ENCODE results near the gene CES2.
"Not testable (repeated sequence)": the region's sequence is repeated elsewhere in the genome, so short reads cannot be mapped to it uniquely, and the experiment has no call there.

CES2 gene

DNA sequence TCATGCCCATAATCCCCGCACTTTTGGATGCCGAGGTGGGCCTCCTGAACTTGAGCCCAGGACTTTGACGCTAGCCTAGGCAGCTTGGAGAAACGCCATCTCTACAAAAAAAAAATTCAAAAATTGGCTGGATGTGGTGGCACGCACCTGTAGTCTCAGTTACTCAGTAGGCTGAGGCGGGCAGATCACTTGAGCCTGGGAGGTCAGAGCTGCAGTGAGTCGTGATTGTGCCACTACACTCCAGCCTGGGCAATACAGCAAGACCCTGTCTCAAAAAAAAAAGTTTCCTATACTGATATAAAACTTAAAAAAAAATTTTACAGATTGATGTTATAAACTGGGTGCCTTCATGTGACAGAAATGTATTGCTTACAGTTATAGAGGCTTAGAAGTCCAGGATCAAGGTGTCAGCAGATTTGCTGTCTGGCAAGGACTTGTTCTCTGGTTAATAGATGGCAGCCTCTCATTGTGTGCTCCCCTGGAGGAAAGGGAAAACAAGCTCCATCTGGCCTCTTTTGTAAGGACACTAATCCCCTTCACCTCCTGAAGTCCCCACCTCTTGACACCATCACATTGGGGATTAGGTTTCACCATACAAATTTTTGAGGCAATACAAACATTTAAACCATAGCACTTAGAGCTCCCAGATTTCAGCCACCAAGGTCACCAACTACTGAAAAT, 17.3 kb downstream of the CES2 start:
- no peak for DNase-seq (ENCODE audit: low read depth in 2 of 3, low spot score in 1 of 3)

DNA sequence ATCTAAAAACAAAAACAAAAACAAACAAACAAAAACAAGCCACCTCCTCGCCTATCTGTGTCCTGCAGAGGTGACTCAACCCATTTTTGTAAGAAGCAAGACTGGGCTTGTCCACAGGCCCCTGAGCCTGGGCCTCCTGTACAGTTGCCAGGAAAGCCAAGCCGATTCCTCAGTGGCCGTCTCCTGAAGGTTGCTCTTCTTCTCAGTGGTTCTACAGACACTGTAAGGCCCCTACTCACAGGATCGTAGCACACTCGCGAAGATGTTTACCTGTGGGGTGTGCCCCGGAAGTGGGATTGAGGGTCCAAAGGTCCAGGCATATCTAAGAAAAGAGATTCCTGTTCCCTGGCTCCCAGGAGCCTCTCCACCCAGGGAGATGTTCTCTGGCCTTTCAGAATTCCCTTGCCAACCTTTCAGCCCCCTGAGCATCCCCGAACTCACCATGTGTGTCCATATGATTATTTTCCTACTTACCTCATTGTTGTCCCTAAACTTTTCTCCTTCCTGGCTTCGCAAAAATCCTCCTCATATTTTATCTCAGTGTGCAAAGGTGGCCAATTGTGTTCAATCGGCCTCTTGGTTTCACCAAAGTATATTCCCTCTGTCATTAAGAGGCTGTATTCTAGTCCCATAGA, 18.3 kb downstream of the CES2 start:
- DNase-seq (ENCODE audit: low read depth in 2 of 3, low spot score in 1 of 3), result no peak

DNA sequence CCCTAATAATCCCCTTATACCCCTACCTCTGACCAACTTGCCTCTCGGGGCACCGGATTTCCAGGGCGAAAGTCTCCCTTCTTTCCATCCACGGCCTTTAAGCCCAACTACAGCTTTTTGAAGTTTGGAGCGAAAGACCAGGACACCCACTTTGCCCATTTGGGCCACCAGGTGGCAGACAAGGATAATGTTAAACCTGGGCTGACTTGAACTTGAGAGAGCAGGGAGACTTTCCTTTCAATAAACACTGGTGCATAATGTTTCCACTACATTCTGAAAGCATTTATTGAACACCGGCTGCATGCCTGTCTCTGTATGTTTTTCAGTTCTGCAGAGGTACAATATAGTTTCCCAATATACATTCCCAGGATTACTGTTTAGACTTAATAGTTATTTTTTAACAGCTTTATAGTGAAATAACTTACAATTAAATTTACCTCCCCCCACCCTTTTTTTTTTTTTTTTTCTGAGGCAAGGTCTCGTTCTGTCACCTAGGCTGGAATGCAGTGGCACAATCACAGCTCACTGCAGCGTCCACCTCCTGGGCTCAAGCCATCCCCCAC, 18.9 kb downstream of the CES2 start:
- peak; percentile 59 to 79 (median 70) for DNase-seq (ENCODE audit: low read depth in 2 of 3, low spot score in 1 of 3)

DNA sequence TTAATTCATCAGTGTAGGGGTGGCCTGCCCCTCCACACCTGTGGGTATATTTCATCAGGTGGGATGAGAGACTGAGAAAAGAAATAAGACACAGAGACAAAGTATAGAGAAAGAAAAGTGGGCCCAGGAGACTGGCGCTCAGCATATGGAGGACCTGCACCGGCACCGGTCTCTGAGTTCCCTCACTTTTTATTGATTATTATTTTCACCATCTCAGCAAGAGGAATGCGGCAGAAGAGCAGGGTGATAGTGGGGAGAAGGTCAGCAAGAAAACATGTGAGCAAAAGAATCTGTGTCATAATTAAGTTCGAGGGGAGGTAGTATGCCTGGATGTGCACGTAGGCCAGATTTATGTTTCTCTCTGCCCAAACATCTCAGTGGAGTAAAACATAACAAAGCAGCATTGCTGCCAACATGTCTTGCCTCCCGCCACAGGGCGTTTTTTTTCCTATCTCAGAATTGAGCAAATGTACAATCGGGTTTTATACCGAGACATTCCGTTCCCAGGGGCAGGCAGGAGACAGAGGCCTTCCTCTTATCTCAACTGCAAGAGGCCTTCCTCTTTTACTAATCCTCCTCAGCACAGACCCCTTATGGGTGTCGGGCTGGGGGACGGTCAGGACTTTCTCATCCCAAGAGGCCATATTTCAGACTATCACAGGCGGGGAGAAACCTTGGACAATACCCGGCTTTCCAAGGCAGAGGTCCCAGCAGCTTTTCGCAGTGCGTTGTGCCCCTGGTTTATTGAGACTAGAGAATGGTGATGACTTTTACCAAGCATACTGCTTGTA, 20.2 kb downstream of the CES2 start:
- not testable (repeated sequence) for DNase-seq (ENCODE audit: low read depth in 2 of 3, low spot score in 1 of 3)

DNA sequence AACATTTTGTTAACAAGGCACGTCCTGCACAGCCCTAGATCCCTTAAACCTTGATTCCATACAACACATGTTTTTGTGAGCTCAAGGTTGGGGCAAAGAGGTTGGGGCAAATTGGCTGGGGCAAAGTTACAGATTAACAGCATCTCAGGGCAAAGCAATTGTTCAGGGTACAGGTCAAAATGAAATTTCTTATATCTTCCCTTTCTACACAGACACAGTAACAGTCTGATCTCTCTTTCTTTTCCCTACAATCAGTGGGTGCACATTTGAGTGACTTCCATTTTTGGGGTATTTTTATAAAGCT, 20.8 kb downstream of the CES2 start:
- not testable (repeated sequence) for DNase-seq (ENCODE audit: low read depth in 2 of 3, low spot score in 1 of 3)

DNA sequence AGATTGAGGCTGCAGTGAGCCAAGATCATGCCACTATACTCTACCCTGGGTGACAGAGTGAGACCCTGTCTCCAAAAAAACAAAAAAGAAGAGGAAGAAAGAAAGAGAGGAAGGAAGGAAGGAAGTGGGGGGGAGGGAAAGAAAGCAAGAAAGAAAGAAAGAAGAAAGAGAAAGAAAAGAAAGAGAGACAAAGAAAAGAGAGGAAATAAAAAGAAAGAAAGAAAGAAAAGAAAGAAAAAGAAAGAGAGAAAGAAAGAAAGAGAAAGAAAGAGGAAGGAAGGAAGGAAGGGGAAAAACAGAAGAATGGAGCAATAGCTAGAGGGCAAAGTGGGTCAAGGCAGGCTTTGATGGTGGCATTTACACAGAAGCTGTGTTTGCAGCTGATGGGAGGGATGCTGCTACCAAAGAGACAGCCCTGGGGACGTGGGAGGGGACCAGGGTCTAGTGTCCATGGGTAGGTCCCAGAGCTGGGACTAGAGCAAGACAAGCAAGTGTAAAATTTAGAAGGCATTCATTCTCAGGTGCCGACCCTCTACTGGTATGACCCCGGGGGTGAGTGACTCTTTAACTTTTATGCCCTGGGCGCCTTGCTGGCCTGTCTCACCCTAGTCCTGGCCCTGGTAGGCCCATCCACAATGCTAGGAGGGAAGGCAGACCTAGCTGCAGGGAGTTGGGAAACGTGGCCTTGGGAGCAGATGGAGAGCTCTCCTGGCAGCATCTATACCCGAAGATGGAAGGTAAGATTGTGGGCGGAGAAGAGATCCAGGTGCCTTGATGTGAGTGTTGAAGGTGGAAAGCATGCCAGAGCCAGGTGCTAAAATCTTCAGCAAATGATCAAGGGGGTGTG, 23.8 kb downstream of the CES2 start:
- DNase-seq (ENCODE audit: low read depth in 2 of 3, low spot score in 1 of 3), result no peak

DNA sequence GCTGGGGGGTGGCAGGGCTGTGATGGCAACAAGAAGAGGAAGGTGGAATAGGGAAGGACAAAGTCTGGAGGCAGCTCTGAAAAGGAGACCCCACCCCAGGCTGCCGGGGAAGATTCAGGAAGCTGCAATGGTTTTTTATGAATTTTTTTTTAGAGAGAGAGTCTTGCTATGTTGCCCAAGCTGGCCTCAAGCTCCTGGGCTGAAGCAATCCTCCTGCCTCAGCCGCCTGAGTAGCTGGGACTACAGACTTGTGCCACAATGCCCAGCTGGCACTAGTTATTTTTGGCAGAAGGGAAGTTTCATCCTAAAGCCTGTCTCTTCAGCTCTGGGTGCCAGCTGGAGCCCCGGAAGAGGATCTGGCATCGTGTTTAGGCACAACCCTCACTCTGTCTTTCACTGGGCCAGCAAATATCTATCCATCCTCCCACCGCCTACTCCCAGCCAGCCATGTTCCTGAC, 24.4 kb downstream of the CES2 start:
- no peak for DNase-seq (ENCODE audit: low read depth in 2 of 3, low spot score in 1 of 3)

DNA sequence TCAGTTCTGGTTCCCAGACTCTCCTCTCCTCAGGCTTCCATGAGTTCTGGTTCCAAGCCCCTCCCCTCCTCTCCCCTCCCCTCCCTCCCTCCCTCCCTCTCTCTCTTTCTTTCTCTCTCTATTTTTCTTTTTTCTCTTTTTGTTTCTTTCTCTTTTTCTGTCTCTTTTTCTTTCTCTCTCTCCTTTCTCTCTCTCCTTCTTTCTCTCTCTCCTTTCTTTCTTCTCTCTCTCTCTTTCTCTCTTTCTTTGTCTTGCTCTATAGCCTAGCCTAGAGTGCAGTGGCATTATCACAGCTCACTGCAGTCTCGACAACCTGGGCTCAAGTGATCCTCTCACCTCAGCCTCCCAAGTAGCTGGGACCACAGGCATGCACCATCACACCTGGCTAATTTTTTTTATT, 25.0 kb downstream of the CES2 start:
- no peak for DNase-seq (ENCODE audit: low read depth in 2 of 3, low spot score in 1 of 3)

DNA sequence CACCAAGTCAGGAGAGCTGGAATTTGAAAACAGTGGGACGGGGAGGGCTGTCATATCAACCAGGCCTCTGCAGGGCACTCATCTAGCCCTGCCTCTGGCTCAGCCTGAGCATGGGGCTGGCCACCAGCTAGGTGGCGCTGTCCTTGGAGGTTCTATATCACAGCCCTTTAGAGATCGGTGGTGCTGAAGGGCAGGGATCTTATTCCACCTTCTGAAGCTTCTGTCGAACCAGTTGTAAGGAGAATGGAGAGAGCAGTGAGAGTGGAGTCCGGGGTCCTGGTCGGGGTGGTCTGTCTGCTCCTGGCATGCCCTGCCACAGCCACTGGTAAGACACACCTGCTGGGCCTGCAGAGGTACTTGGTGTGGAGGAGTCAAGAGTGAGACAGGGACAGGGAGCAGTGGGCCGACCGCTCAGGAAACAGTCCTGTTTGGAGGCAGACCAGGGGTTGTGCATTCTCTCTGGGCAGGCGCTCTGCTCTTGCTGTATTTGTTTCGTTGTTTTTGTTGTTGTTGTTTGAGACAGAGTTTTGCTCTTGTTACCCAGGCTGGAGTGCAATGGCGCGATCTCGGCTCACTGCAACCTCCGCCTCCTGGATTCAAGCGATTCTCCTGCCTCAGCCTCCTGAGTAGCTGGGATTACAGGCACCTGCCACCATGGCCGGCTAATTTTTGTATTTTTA, 25.9 kb downstream of the CES2 start, which contains the start of gene CES3:
Gene CES3 (plus strand): TSS at position 202 of the 680 bp plus-strand sequence. CDS start 42 bp downstream, at position 244.
- DNase-seq (ENCODE audit: low read depth in 2 of 3, low spot score in 1 of 3), result peak; percentile 64 to 69 (median 65)

DNA sequence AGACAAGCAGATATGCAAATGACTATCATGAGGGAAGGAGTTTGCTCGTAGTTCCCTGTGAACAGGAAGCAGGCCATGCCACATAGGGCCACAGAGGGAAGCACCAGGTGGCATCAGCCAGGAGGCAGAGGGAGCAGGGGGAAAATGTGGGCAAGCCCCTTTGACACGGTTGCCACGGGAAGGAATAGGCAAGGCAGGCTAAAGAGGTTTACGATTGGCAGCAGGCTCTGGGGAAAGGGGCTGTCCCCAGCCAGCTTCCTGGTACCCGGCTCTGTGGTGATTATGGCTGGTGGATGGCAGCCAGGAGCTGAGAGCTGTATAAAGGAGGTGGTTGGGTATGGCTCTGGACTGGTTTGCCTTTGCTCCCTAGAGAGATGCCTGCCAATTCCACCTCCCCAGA, 26.6 kb downstream of the CES2 start:
- no peak for DNase-seq (ENCODE audit: low read depth in 2 of 3, low spot score in 1 of 3)

DNA sequence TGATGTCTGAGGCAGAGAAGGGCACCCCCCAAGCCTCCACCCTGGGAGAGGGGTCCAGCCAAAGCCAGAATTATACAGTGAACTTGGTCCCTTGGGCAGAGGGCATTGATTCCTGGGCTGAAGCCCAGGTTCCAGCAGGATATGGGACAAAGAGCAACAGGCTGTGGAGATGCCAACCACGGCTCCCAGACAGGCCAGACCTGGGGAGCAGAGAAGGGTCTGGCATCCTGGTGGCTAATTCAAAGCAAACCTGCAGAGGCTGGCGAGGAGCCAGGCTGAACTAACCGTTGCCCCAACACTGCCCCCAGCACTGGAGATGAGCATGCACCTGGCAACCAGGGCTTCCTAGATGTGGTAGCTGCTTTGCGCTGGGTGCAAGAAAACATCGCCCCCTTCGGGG, 28.7 kb downstream of the CES2 start:
- no peak for DNase-seq (ENCODE audit: low read depth in 2 of 3, low spot score in 1 of 3)

DNA sequence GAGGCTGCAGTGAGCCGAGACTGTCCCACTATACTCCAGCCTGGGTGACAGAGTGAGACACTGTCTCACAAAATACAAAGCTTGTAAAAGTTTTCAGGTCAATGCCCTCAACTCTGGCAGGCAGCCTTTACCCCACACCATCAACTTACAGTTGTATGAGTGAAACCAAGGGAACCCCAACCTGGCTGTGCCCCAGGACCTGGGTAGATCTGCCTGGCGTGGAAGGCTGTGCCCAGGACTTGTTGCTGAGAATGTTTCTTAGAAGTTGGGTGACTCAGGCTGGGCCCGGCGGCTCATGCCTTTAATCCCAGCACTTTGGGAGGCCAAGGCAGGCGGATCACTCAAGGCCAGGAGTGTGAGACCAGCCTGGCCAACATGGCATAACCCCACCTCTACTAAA, 33.5 kb downstream of the CES2 start:
- no peak for DNase-seq (ENCODE audit: low read depth in 2 of 3, low spot score in 1 of 3)

DNA sequence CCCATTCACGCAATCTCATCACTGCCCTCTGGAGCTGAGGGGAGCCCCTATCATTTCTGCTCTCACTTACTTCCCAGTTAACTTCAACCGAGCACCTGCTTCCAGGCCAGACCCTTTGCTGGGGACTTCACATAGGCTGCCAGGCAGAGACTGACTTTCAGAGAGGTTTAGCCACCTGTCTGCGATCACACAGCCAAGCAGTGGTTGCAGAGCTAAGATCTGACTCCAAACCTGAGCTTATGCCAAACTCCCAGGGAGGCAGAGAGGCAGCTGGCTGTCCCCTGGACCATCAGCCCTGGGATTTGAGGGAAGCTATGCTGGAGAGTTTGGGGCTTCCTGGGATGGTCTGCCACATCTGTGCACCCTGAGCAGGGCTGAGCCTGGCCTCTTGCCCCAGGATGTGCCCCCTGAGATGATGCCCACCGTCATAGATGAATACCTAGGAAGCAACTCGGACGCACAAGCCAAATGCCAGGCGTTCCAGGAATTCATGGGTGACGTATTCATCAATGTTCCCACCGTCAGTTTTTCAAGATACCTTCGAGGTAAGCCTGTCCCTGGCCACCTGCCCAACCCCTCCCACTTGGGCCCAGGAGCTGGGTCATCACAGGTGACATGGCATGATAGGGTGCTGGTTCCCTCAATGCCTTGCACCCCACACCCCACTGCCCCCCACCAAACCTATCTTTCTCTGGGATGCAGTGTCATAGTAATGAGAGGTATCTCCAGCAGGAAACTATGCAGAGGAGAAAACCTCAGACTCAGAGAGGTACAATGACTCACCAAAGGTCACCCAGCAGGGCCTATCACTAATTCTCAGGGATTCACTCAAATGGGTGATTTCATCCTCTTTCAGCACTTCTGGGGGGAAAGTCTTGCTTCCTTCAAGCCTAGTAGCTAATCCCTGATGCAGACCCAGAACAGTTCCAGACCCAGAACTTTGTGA, 35.7 kb downstream of the CES2 start:
- no peak for DNase-seq (ENCODE audit: low read depth in 2 of 3, low spot score in 1 of 3)

DNA sequence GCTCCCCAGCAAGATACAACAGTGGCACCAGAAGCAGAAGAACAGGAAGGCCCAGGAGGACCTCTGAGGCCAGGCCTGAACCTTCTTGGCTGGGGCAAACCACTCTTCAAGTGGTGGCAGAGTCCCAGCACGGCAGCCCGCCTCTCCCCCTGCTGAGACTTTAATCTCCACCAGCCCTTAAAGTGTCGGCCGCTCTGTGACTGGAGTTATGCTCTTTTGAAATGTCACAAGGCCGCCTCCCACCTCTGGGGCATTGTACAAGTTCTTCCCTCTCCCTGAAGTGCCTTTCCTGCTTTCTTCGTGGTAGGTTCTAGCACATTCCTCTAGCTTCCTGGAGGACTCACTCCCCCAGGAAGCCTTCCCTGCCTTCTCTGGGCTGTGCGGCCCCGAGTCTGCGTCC, 37.7 kb downstream of the CES2 start:
- DNase-seq (ENCODE audit: low read depth in 2 of 3, low spot score in 1 of 3), result no peak

DNA sequence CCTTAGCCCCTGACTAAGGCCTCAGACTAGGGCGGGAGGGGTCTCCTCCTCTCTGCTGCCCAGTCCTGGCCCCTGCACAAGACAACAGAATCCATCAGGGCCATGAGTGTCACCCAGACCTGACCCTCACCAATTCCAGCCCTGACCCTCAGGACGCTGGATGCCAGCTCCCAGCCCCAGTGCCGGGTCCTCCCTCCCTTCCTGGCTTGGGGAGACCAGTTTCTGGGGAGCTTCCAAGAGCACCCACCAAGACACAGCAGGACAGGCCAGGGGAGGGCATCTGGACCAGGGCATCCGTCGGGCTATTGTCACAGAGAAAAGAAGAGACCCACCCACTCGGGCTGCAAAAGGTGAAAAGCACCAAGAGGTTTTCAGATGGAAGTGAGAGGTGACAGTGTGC, 38.4 kb downstream of the CES2 start:
- no peak for DNase-seq (ENCODE audit: low read depth in 2 of 3, low spot score in 1 of 3)

DNA sequence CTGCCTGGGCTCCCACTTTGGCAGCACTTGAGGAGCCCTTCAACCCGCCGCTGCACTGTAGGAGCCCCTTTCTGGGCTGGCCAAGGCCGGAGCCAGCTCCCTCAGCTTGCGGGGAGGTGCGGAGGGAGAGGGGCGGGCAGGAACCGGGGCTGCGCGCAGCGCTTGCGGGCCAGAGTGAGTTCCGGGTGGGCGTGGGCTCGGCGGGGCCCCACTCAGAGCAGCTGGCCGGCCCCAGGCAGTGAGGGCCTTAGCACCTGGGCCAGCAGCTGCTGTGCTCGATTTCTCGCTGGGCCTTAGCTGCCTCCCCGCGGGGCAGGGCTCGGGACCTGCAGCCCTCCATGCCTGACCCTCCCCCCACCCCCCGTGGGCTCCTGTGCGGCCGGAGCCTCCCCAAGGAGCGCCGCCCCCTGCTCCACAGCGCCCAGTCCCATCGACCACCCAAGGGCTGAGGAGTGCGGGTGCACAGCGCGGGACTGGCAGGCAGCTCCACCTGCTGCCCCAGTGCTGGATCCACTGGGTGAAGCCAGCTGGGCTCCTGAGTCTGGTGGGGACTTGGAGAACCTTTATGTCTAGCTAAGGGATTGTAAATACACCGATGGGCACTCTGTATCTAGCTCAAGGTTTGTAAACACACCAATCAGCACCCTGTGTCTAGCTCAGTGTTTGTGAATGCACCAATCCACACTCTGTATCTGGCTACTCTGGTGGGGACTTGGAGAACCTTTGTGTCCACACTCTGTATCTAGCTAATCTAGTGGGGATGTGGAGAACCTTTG, 39.0 kb downstream of the CES2 start:
- DNase-seq (ENCODE audit: low read depth in 2 of 3, low spot score in 1 of 3), result not testable (repeated sequence)

DNA sequence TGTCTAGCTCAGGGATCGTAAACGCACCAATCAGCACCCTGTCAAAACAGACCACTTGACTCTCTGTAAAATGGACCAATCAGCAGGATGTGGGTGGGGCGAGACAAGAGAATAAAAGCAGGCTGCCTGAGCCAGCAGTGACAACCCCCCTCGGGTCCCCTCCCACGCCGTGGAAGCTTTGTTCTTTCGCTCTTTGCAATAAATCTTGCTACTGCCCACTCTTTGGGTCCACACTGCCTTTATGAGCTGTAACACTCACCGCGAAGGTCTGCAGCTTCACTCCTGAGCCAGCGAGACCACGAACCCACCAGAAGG, 39.6 kb downstream of the CES2 start:
- DNase-seq (ENCODE audit: low read depth in 2 of 3, low spot score in 1 of 3), result peak; percentile 37 to 55 (median 51)

DNA sequence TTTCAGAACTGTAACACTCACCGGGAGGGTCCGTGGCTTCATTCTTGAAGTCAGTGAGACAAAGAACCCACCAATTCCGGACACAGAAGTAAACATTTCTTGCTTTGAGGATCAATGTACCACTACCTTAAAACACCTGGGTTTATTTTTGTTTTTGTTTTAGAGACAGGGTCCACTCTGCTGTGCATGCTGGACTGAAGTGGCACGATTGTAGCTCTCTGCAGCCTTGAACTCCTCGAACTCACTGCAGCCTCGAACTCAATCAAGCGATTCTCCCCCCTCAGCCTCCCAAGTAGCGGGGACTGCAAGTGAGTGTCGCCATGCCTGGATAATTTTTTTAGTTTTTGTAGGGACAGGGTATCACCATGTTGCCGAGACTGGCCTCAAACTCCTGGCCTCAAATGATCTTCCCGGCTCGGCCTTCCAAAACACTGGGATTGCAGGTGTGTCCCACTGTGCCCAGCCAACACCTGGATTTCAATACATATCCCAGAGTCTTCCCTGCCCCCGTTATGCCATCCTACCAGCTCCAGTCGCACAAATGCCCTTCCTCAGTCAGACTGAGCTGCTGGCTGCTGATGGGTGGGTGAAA, 40.1 kb downstream of the CES2 start:
- no peak for DNase-seq (ENCODE audit: low read depth in 2 of 3, low spot score in 1 of 3)

Measured in stimulated activated CD4-positive, alpha-beta T cell treated with anti-CD3 and anti-CD28 coated beads, Interleukin-12 subunit alpha, Interleukin-12 subunit beta, amount 100 ng/mL, for 48 hours (primary cell).